Activated CD4-positive, alpha-beta T cell treated with anti-CD3 and anti-CD28 coated beads, Interleukin-2, amount 50 U/mL, for 4 hours (primary cell): ENCODE results near the gene ZSCAN30.

ENCODE experiments used
- DNase-seq, 2 experiments: peaks; one replicate each; pipeline ENCODE4 v3.0.0-alpha.2; 2020

The ZSCAN30 gene

GRCh38 chr18:35278085-35278484, 11.9 kb downstream of the ZSCAN30 start:
- no peak for DNase-seq

GRCh38 chr18:35277633-35278032, 12.4 kb downstream of the ZSCAN30 start:
- no peak for DNase-seq

GRCh38 chr18:35276267-35276666, 13.8 kb downstream of the ZSCAN30 start:
- DNase-seq, result no peak

GRCh38 chr18:35271656-35272055, 18.4 kb downstream of the ZSCAN30 start:
- no peak for DNase-seq

GRCh38 chr18:35268821-35269220, 21.2 kb downstream of the ZSCAN30 start:
- DNase-seq, result no peak

GRCh38 chr18:35267809-35268208, 22.2 kb downstream of the ZSCAN30 start:
- DNase-seq, result peak in 1 of 2 experiments; percentile 2

GRCh38 chr18:35267161-35267651, 22.8 kb downstream of the ZSCAN30 start:
- DNase-seq, result peak; percentile 54 to 58

GRCh38 chr18:35264409-35264808, 25.6 kb downstream of the ZSCAN30 start:
- no peak for DNase-seq

- DNase-seq, result no peak
Observed at GRCh38 chr18:35256947-35257346, 33.1 kb downstream of the ZSCAN30 start.

- DNase-seq, result no peak
Observed at GRCh38 chr18:35253655-35254287, 36.3 kb downstream of the ZSCAN30 start.

- no peak for DNase-seq
Observed at GRCh38 chr18:35252466-35252865, 37.6 kb downstream of the ZSCAN30 start.

- no peak for DNase-seq
Observed at GRCh38 chr18:35248429-35248828, 41.6 kb downstream of the ZSCAN30 start.

GRCh38 chr18:35247412-35248249, 42.4 kb downstream of the ZSCAN30 start:
- no peak for DNase-seq

GRCh38 chr18:35246831-35247230, 43.2 kb downstream of the ZSCAN30 start:
- DNase-seq, result no peak

- DNase-seq, result no peak
Observed at GRCh38 chr18:35245719-35246317, 44.2 kb downstream of the ZSCAN30 start.

GRCh38 chr18:35244671-35245070, 45.4 kb downstream of the ZSCAN30 start:
- DNase-seq, result no peak

GRCh38 chr18:35242426-35242825, 47.6 kb downstream of the ZSCAN30 start:
- no peak for DNase-seq

GRCh38 chr18:35241448-35241804, 48.6 kb downstream of the ZSCAN30 start:
- DNase-seq, result no peak

GRCh38 chr18:35240664-35241447, 49.2 kb downstream of the ZSCAN30 start, which contains the start of gene ZNF397:
Gene ZNF397, plus strand, starts transcription at chr18:35241034. Its CDS starts 1,437 bp downstream, at chr18:35242471.
- peak; percentile 93 to 95 for DNase-seq

GRCh38 chr18:35239314-35239713, 50.7 kb downstream of the ZSCAN30 start:
- no peak for DNase-seq

GRCh38 chr18:35236571-35237363, 53.3 kb downstream of the ZSCAN30 start:
- DNase-seq, result no peak

GRCh38 chr18:35231052-35231451, 59.0 kb downstream of the ZSCAN30 start:
- DNase-seq, result peak; percentile 71 to 75
